ENCODE measurements around the gene MRPL49. TPM values are rescaled to one million over a fixed set of nuclear protein-coding genes. Genes with fewer than 3 reads are reported as not detected.
"Not testable (repeated sequence)": the region's sequence is repeated elsewhere in the genome, so short reads cannot be mapped to it uniquely, and the experiment has no call there.

Gene MRPL49
- polyA plus RNA-seq, 1 donor from 2014 or later = 80.5 TPM

DNA sequence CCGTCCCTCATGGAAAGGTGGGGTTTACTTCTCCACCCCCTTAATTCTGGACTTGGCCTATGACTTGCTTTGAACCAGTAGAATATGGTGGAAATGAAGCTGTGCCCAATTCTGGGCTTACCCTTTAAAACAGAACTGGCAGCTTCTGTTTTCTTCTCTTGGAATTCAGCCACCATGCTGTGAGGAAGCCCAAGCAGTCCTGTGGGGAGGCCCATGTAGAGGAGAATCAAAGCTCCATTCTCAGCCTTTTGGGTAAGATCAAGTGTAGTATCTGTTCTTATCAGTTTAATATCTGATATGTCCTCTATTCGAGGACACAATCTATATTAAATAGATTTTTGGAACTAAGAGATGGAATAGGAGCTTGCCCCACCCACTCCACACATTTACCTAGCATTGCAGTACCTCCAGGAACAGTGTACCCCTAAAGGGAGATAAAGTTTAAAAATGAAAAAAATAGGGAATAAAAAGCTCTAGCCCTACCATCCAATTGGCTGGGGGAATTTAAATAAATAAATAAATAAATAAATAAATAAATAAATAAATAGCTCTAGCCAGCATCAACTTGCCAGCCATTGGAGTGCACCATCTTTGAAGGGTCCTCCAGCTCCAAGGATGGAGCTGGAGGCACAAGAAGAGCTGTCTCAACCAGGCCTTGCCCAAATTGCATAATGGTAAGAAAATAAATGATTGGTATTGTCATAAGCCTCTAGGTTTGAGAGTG, 25.4 kb downstream of the MRPL49 start:
- Histone ChIP-seq H3K9ac (ENCODE audit: low read length) (no peak overlapping the region), H3K9me2 (ENCODE audit: insufficient read depth, low read length) (no peaks in the 10 kb centered on the region), H3K27ac (ENCODE audit: low read length) (no peak overlapping the region), H2AFZ (ENCODE audit: low read depth, low read length) (no peak overlapping the region), H3K9me3 (ENCODE audit: low read length) (no peaks in the 10 kb centered on the region), H3K4me3 (ENCODE audit: low read length) (no peak overlapping the region), H3K27me3 (ENCODE audit: insufficient read depth, low read depth, low read length) (no peaks in the 10 kb centered on the region), H3K4me2 (ENCODE audit: low read length) (no peak overlapping the region), H3F3A (ENCODE audit: insufficient read depth, low read length, poor library complexity, severe bottlenecking) (no peaks in the 10 kb centered on the region), H3K36me3 (ENCODE audit: insufficient read depth, low read length) (no peaks in the 10 kb centered on the region), H3K79me2 (replicated peaks; ENCODE audit: insufficient read depth, low read length) (no peaks in the 10 kb centered on the region), H4K20me1 (ENCODE audit: insufficient read depth) (no peaks in the 10 kb centered on the region)
- TF ChIP-seq REST (IDR thresholded peaks at IDR 0.05; ENCODE audit: borderline replicate concordance) (no peak), TAF1 (IDR thresholded peaks at IDR 0.05; ENCODE audit: low read depth) (no peak), EP300 (conservative IDR thresholded peaks at IDR 0.05; ENCODE audit: poor library complexity, severe bottlenecking) (no peak), MXI1 (conservative IDR thresholded peaks at IDR 0.05; ENCODE audit: poor library complexity, severe bottlenecking) (no peak), EZH2 (IDR thresholded peaks at IDR 0.05; ENCODE audit: borderline replicate concordance, insufficient read depth, low read length, poor library complexity, severe bottlenecking) (no peak), POLR2AphosphoS5 (IDR thresholded peaks at IDR 0.05) (no peak), RAD21 (conservative IDR thresholded peaks at IDR 0.05) (no peak), SMC3 (conservative IDR thresholded peaks at IDR 0.05; ENCODE audit: poor library complexity) (no peak)
- TF ChIP-seq, protein P1, sequence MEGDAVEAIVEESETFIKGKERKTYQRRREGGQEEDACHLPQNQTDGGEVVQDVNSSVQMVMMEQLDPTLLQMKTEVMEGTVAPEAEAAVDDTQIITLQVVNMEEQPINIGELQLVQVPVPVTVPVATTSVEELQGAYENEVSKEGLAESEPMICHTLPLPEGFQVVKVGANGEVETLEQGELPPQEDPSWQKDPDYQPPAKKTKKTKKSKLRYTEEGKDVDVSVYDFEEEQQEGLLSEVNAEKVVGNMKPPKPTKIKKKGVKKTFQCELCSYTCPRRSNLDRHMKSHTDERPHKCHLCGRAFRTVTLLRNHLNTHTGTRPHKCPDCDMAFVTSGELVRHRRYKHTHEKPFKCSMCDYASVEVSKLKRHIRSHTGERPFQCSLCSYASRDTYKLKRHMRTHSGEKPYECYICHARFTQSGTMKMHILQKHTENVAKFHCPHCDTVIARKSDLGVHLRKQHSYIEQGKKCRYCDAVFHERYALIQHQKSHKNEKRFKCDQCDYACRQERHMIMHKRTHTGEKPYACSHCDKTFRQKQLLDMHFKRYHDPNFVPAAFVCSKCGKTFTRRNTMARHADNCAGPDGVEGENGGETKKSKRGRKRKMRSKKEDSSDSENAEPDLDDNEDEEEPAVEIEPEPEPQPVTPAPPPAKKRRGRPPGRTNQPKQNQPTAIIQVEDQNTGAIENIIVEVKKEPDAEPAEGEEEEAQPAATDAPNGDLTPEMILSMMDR (IDR thresholded peaks at IDR 0.05; ENCODE audit: poor library complexity, severe bottlenecking) = no peak

DNA sequence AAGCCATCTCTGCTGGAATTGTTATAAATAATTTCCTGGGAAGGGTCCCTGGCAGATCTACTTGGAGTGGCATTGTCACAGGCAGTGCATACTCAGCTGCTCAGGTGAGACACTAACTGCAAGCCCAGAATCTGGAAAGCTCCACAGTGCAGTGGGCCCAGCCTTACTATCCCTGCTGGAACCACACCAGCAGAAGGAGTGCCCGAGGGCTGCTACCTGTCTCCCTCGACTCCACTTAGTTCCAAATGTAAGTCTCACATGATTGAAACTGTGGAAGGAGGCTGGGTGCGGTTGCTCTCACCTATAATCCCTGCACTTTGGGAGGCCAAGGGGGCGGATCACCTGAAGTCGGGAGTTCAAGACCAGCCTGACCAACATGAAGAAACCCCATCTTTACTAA, 26.5 kb downstream of the MRPL49 start:
- Histone ChIP-seq H3K27ac (ENCODE audit: low read length) (no peak overlapping the region), H3K4me2 (ENCODE audit: low read length) (no peak overlapping the region), H3F3A (ENCODE audit: insufficient read depth, low read length, poor library complexity, severe bottlenecking) (no peaks in the 10 kb centered on the region), H3K9me3 (ENCODE audit: low read length) (no peaks in the 10 kb centered on the region), H3K36me3 (ENCODE audit: insufficient read depth, low read length) (no peaks in the 10 kb centered on the region), H3K79me2 (replicated peaks; ENCODE audit: insufficient read depth, low read length) (no peaks in the 10 kb centered on the region), H3K9me2 (ENCODE audit: insufficient read depth, low read length) (no peaks in the 10 kb centered on the region), H4K20me1 (ENCODE audit: insufficient read depth) (no peaks in the 10 kb centered on the region), H2AFZ (ENCODE audit: low read depth, low read length) (no peak overlapping the region), H3K27me3 (ENCODE audit: insufficient read depth, low read depth, low read length) (no peaks in the 10 kb centered on the region), H3K9ac (ENCODE audit: low read length) (no peak overlapping the region), H3K4me3 (ENCODE audit: low read length) (no peak overlapping the region)
- TF ChIP-seq POLR2AphosphoS5 (IDR thresholded peaks at IDR 0.05) (no peak), REST (IDR thresholded peaks at IDR 0.05; ENCODE audit: borderline replicate concordance) (no peak), RAD21 (conservative IDR thresholded peaks at IDR 0.05) (no peak), SMC3 (conservative IDR thresholded peaks at IDR 0.05; ENCODE audit: poor library complexity) (no peak), MXI1 (conservative IDR thresholded peaks at IDR 0.05; ENCODE audit: poor library complexity, severe bottlenecking) (no peak), EZH2 (IDR thresholded peaks at IDR 0.05; ENCODE audit: borderline replicate concordance, insufficient read depth, low read length, poor library complexity, severe bottlenecking) (no peak), EP300 (conservative IDR thresholded peaks at IDR 0.05; ENCODE audit: poor library complexity, severe bottlenecking) (no peak), TAF1 (IDR thresholded peaks at IDR 0.05; ENCODE audit: low read depth) (no peak)
- TF ChIP-seq, protein P1 (IDR thresholded peaks at IDR 0.05; ENCODE audit: poor library complexity, severe bottlenecking) = no peak

DNA sequence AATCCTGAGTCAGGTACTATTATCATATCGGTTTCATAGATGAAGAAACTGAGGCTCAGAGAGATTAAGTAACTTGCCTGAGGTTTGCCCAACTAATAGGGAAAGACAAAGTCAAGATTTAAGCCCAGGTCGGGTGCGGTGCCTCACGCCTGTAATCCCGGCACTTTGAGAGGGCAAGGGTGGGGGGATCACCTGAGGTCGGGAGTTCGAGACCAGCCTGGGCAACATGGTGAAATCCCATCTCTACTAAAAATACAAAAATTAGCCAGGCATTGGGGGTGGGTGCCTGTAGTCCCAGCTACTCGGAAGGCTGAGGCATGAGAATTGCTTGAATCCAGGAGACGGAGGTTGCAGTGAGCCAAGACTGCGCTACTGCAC, 28.0 kb downstream of the MRPL49 start:
- not testable (repeated sequence) for H3K9me3 ChIP-seq (ENCODE audit: low read length); H3K4me3 ChIP-seq (ENCODE audit: low read length); H3K27ac ChIP-seq (ENCODE audit: low read length); H2AFZ ChIP-seq (ENCODE audit: low read depth, low read length); H3K9me2 ChIP-seq (ENCODE audit: insufficient read depth, low read length); H4K20me1 ChIP-seq (ENCODE audit: insufficient read depth); H3K27me3 ChIP-seq (ENCODE audit: insufficient read depth, low read depth, low read length); H3K79me2 ChIP-seq (replicated peaks; ENCODE audit: insufficient read depth, low read length); H3K36me3 ChIP-seq (ENCODE audit: insufficient read depth, low read length); H3F3A ChIP-seq (ENCODE audit: insufficient read depth, low read length, poor library complexity, severe bottlenecking); H3K9ac ChIP-seq (ENCODE audit: low read length); H3K4me2 ChIP-seq (ENCODE audit: low read length)
